Skeletal muscle satellite cell (primary cell): ENCODE results near the gene PLAGL1.
A peak's percentile ranks its signal among the peaks of the same experiment; 100 is the strongest.
"Not testable (repeated sequence)": the region's sequence is repeated elsewhere in the genome, so short reads cannot be mapped to it uniquely, and the experiment has no call there.

Experiments used
- H3K27me3 ChIP-seq: 2 replicates; pipeline ENCODE4 v1.7.0; 2013; ENCODE audit warnings: low read length; ENCODE audit not compliant: control insufficient read depth, insufficient read depth
- H3K36me3 ChIP-seq: 2 replicates; pipeline ENCODE4 v1.7.0; 2013; ENCODE audit warnings: mild to moderate bottlenecking, control low read depth, low read length; ENCODE audit not compliant: insufficient read depth
- H3K4me1 ChIP-seq: 2 replicates; pipeline ENCODE4 v1.7.0; 2013; ENCODE audit warnings: low read length; ENCODE audit not compliant: control insufficient read depth, insufficient read depth
- H3K4me2 ChIP-seq: 2 replicates; pipeline ENCODE4 v1.7.0; 2013; ENCODE audit warnings: mild to moderate bottlenecking, low read length
- H3K4me3 ChIP-seq: 2 replicates; pipeline ENCODE4 v1.7.0; 2013; ENCODE audit warnings: low read length
- H3K9ac ChIP-seq: 2 replicates; pipeline ENCODE4 v1.7.0; 2013; ENCODE audit warnings: mild to moderate bottlenecking, low read depth, low read length, moderate library complexity
- H3K9me3 ChIP-seq: replicated peaks from 2 replicates; pipeline ENCODE4 v1.7.0; 2013; ENCODE audit warnings: mild to moderate bottlenecking, control low read depth, low read length

PLAGL1 gene

GRCh38 chr6:144033816-144034735, 26.0 kb upstream of the PLAGL1 start:
- Histone ChIP-seq H3K4me2 (no peak overlapping the region), H3K4me3 (no peak overlapping the region), H3K36me3 (no peaks in the 10 kb centered on the region), H3K9ac (no peak overlapping the region), H3K9me3 (no peaks in the 10 kb centered on the region), H3K27me3 (no peaks in the 10 kb centered on the region), H3K4me1 (peaks cover 5% of the 10 kb centered on the region)

GRCh38 chr6:144029452-144029851, 21.4 kb upstream of the PLAGL1 start:
- Histone ChIP-seq H3K4me1 (no peaks in the 10 kb centered on the region), H3K4me2 (no peak overlapping the region), H3K27me3 (peaks cover 7% of the 10 kb centered on the region), H3K36me3 (no peaks in the 10 kb centered on the region), H3K4me3 (no peak overlapping the region), H3K9ac (no peak overlapping the region), H3K9me3 (no peaks in the 10 kb centered on the region)

- H3K27me3 ChIP-seq = peaks cover 7% of the 10 kb centered on the region
- H3K4me1 ChIP-seq = no peaks in the 10 kb centered on the region
- H3K4me2 ChIP-seq = no peak overlapping the region
- H3K36me3 ChIP-seq = no peaks in the 10 kb centered on the region
- H3K9ac ChIP-seq = no peak overlapping the region
- no peak overlapping the region for H3K4me3 ChIP-seq
- no peaks in the 10 kb centered on the region for H3K9me3 ChIP-seq
Observed at GRCh38 chr6:144027932-144028587, 20.0 kb upstream of the PLAGL1 start.

- Histone ChIP-seq H3K4me1 (no peaks in the 10 kb centered on the region), H3K36me3 (no peaks in the 10 kb centered on the region), H3K4me3 (no peak overlapping the region), H3K9ac (no peak overlapping the region), H3K9me3 (no peaks in the 10 kb centered on the region), H3K27me3 (peaks cover 15% of the 10 kb centered on the region), H3K4me2 (no peak overlapping the region)
Observed at GRCh38 chr6:144023216-144023615, 15.2 kb upstream of the PLAGL1 start.

- H3K9me3 ChIP-seq = no peaks in the 10 kb centered on the region
- H3K4me1 ChIP-seq = no peaks in the 10 kb centered on the region
- H3K9ac ChIP-seq = no peak overlapping the region
- H3K4me3 ChIP-seq = no peak overlapping the region
- H3K36me3 ChIP-seq = no peaks in the 10 kb centered on the region
- H3K4me2 ChIP-seq = no peak overlapping the region
- H3K27me3 ChIP-seq = peaks cover 22% of the 10 kb centered on the region
Observed at GRCh38 chr6:144019929-144020328, 11.9 kb upstream of the PLAGL1 start.

GRCh38 chr6:144017166-144018094, 9.4 kb upstream of the PLAGL1 start:
- no peaks in the 10 kb centered on the region for H3K9me3 ChIP-seq

GRCh38 chr6:144013486-144013909, 5.4 kb upstream of the PLAGL1 start:
- Histone ChIP-seq H3K4me1 (no peaks in the 10 kb centered on the region), H3K36me3 (no peaks in the 10 kb centered on the region), H3K4me3 (no peak overlapping the region), H3K9me3 (no peaks in the 10 kb centered on the region), H3K9ac (no peak overlapping the region), H3K4me2 (no peak overlapping the region), H3K27me3 (peaks cover 19% of the 10 kb centered on the region)

More at GRCh38 chr6:144017166-144018094, 9.4 kb upstream of the PLAGL1 start:
- Histone ChIP-seq H3K4me1 (no peaks in the 10 kb centered on the region), H3K27me3 (peaks cover 22% of the 10 kb centered on the region), H3K9ac (no peak overlapping the region), H3K4me2 (no peak overlapping the region), H3K4me3 (no peak overlapping the region), H3K36me3 (no peaks in the 10 kb centered on the region)

GRCh38 chr6:144012534-144012933, 4.5 kb upstream of the PLAGL1 start:
- H3K9ac ChIP-seq = no peak overlapping the region
- no peak overlapping the region for H3K4me3 ChIP-seq
- H3K4me1 ChIP-seq = no peaks in the 10 kb centered on the region
- H3K4me2 ChIP-seq = no peak overlapping the region
- H3K9me3 ChIP-seq = no peaks in the 10 kb centered on the region
- no peaks in the 10 kb centered on the region for H3K36me3 ChIP-seq
- peaks cover 18% of the 10 kb centered on the region for H3K27me3 ChIP-seq

GRCh38 chr6:144009628-144010027, 1.6 kb upstream of the PLAGL1 start:
- H3K9ac ChIP-seq, H3K4me2 ChIP-seq, H3K27me3 ChIP-seq, H3K4me1 ChIP-seq, H3K9me3 ChIP-seq, H3K4me3 ChIP-seq, H3K36me3 ChIP-seq: not testable (repeated sequence)

GRCh38 chr6:144008846-144009245, 787 bp upstream of the PLAGL1 start:
- Histone ChIP-seq H3K9ac (peak overlapping the region; percentile 82), H3K27me3 (peaks cover 5% of the 10 kb centered on the region), H3K4me1 (peaks cover 4% of the 10 kb centered on the region), H3K4me2 (peak overlapping the region; percentile 79), H3K4me3 (peak overlapping the region; percentile 74), H3K9me3 (no peaks in the 10 kb centered on the region), H3K36me3 (no peaks in the 10 kb centered on the region)
